Esophagus squamous epithelium (tissue), 4 donors: Measurements from ENCODE around the gene ABHD12.

Experiments used
- POLR2A ChIP-seq, 4 donors: fragments of 450-650 bp; IDR thresholded peaks; one replicate each; pipeline ENCODE4 v1.6.1; 2017; ENCODE audit warnings: antibody characterized with exemption in 4 of 4, mild to moderate bottlenecking in 4 of 4, moderate library complexity in 3 of 4
- TF ChIP-seq, protein P1 (sequence below), 6 experiments: fragments of 450-650 bp in 4 of 6; fragments of 200-600 bp in 2 of 6; sonication (generic) in 2 of 6; IDR thresholded peaks; one replicate each; pipeline ENCODE4 v1.5.1; 2016 to 2019; ENCODE audit warnings: antibody characterized with exemption in 6 of 6, mild to moderate bottlenecking in 4 of 6, moderate library complexity in 4 of 6

DNA sequence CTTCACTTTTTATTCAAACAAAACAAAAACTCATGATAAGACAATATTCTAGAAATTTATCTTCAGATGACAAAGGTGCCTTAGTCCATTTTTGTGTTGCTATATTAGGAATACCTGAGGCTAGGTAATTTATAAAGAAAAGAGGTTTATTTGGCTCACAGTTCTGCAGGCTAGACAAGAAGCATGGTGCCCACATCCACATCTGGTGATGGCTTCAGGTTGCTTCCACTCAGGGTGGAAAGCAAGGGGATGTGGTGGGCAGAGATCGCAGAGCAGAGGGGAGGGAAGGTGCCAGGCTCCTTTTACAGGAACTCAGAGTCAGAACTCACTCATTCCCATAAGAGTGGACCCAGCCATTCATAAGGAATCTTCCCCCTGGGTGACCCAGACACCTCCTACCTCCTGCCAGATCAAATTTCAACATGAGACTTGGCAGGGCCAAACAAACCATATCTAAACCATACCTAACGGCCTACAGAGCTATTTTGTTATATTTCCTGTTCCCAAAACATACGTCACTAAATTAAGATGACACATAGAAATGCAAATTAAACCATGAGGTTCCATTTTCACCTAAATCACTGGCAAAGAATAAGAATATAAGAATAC is 26.4 kb downstream of the ABHD12 start:
- TF ChIP-seq, protein P1, sequence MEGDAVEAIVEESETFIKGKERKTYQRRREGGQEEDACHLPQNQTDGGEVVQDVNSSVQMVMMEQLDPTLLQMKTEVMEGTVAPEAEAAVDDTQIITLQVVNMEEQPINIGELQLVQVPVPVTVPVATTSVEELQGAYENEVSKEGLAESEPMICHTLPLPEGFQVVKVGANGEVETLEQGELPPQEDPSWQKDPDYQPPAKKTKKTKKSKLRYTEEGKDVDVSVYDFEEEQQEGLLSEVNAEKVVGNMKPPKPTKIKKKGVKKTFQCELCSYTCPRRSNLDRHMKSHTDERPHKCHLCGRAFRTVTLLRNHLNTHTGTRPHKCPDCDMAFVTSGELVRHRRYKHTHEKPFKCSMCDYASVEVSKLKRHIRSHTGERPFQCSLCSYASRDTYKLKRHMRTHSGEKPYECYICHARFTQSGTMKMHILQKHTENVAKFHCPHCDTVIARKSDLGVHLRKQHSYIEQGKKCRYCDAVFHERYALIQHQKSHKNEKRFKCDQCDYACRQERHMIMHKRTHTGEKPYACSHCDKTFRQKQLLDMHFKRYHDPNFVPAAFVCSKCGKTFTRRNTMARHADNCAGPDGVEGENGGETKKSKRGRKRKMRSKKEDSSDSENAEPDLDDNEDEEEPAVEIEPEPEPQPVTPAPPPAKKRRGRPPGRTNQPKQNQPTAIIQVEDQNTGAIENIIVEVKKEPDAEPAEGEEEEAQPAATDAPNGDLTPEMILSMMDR (IDR thresholded peaks at IDR 0.05) = no peak
- no peak for TF ChIP-seq POLR2A (IDR thresholded peaks at IDR 0.05)
